Epithelial cell of proximal tubule (primary cell): ENCODE data around the gene CTNNA2. TPM values are rescaled to one million over a fixed set of nuclear protein-coding genes. Genes with fewer than 3 reads are reported as not detected.

Experiments used
- DNase-seq: peaks from one replicate; pipeline ENCODE4 v3.0.0-alpha.2; 2011; ENCODE audit warnings: low read depth
- H3K4me3 ChIP-seq: 2 replicates; pipeline ENCODE4 v1.5.1; 2011; ENCODE audit warnings: low read depth, mild to moderate bottlenecking, low read length
- total RNA-seq: library from RNA; depleted of rRNA; stranded (reverse); fragments of >200 nt; gene quantifications from 2 replicates; pipeline ENCODE4 v1.2.3, GENCODE V29; 2015
- TF ChIP-seq, protein P1 (sequence below): conservative IDR thresholded peaks from 2 replicates; pipeline ENCODE4 v1.5.1; 2012; ENCODE audit warnings: low read depth, mild to moderate bottlenecking, low read length

Gene CTNNA2
- total RNA-seq, 1 donor from 2014 or later = 0.06 TPM

- TF ChIP-seq, protein P1, sequence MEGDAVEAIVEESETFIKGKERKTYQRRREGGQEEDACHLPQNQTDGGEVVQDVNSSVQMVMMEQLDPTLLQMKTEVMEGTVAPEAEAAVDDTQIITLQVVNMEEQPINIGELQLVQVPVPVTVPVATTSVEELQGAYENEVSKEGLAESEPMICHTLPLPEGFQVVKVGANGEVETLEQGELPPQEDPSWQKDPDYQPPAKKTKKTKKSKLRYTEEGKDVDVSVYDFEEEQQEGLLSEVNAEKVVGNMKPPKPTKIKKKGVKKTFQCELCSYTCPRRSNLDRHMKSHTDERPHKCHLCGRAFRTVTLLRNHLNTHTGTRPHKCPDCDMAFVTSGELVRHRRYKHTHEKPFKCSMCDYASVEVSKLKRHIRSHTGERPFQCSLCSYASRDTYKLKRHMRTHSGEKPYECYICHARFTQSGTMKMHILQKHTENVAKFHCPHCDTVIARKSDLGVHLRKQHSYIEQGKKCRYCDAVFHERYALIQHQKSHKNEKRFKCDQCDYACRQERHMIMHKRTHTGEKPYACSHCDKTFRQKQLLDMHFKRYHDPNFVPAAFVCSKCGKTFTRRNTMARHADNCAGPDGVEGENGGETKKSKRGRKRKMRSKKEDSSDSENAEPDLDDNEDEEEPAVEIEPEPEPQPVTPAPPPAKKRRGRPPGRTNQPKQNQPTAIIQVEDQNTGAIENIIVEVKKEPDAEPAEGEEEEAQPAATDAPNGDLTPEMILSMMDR = no peak
- no peak overlapping the region for H3K4me3 ChIP-seq
- no peak for DNase-seq
These were observed 174.0 kb downstream of the CTNNA2 start for GRCh38 chr2:79686884-79687283.

DNA sequence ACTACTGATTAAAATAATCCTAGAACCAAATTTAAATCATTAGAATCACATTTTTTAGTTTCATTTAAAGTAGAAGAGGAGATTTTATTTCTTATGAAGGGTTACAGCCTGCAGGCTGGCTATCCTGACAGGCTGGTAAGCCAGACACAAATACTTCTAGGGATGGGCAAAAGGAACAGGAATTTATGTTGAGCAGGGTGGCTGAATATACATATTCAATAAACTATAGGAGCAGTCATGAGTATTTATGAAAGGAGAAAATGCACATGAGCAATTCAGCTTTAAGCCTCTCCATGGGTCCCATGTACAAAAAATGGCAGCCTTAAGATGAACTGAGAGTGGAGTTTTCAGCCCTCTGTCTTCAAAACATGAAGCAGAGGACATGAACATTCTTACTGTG lies 182.4 kb downstream of the CTNNA2 start:
- H3K4me3 ChIP-seq = no peak overlapping the region
- DNase-seq = no peak
- TF ChIP-seq, protein P1 = no peak

DNA sequence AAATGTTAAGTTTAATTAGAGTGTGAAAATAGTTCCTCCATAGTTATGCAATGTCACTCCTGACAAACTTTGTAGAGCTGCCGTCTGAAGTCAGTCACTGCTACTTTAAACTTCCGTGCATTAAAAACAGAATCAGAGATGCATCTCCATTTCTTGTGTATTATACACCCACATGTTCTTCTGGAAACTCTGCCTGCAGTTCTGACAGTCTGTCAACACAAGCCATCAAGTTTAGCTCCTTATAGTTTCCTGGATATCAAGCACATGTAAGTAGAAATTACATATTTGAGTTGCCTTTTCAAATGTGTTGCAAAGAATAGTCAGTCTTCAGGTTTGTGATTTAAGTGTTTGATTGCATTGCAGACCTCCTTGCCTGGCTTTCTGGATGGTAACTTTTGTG lies 184.3 kb downstream of the CTNNA2 start:
- no peak overlapping the region for H3K4me3 ChIP-seq
- no peak for DNase-seq
- TF ChIP-seq, protein P1 = no peak

- H3K4me3 ChIP-seq = no peak overlapping the region
- TF ChIP-seq, protein P1 = no peak
- DNase-seq = no peak
These were observed 187.8 kb downstream of the CTNNA2 start for GRCh38 chr2:79700651-79701050.

DNA sequence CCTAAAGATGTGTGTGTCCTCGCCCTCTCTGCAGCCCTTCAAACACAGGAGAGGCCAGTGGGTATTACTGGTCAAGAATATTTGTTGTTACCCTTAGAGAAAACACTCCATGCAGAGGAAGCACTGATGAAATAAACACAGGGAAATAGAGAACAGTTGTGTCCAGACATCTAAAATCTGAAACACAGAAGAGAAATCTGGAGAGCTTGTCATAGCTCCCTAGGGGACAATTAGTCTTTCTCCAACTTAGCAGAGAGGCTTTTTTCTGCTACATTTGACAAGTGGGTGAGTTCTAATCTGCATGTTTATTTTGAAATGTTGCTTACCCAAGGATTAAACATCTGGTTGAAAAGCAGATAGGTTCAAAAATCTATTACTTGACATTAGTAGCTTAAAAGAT lies 190.1 kb downstream of the CTNNA2 start:
- TF ChIP-seq, protein P1 = no peak
- DNase-seq = no peak
- no peak overlapping the region for H3K4me3 ChIP-seq

GRCh38 chr2:79711098-79711497 lies 198.2 kb downstream of the CTNNA2 start:
- no peak for DNase-seq
- H3K4me3 ChIP-seq = no peak overlapping the region
- TF ChIP-seq, protein P1 = no peak

- H3K4me3 ChIP-seq = no peak overlapping the region
- no peak for DNase-seq
- TF ChIP-seq, protein P1 = no peak
These were observed 200.4 kb downstream of the CTNNA2 start for GRCh38 chr2:79713131-79713785.
